NCI-H146 (cell line): ENCODE data around the gene RFC3.
"Not testable (repeated sequence)": the region's sequence is repeated elsewhere in the genome, so short reads cannot be mapped to it uniquely, and the experiment has no call there.

Source experiments
- DNase-seq: peaks from one replicate; lab custom pipeline; 2025; lab: John Stamatoyannopoulos, UW

RFC3 gene

DNA sequence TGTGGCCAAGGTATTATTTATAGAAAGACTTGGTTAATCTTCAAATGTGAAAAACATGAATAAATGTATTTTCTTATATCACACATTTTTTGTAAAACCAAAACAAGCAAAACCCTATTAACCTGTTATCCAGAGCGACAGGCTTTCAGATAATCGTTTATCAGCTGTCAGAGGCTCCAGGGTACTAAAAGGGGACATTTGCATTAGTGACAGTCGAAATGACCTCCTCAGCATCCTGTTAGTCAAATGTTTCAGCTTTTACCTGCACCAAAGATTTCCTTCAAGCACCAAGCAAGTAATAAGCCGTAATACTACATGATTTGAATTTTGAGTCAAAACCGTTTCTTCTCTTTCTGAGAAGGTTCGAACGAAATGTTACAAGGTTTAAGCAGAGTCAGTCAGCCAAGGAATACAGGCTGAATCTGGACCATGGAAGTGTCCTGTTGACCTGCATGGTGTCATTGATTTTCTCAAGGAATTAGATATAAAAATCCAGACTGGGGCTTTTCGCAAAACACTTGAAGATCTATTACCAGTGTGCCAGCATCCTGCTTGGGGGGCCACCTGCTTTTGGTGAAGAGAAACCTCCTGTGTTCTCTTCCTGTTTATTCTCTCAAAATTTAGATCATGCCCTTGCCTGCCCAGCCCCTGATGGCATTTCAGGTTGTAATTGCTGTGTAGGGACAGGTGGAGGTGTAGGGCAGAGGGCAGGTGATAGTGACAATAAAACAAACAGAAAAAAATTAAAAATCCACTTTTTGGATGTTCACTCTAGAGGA lies 11.3 kb upstream of the RFC3 start:
- peak; percentile 29 for DNase-seq

- not testable (repeated sequence) for DNase-seq
Observed at GRCh38 chr13:33812829-33813228, 5.1 kb upstream of the RFC3 start.

DNA sequence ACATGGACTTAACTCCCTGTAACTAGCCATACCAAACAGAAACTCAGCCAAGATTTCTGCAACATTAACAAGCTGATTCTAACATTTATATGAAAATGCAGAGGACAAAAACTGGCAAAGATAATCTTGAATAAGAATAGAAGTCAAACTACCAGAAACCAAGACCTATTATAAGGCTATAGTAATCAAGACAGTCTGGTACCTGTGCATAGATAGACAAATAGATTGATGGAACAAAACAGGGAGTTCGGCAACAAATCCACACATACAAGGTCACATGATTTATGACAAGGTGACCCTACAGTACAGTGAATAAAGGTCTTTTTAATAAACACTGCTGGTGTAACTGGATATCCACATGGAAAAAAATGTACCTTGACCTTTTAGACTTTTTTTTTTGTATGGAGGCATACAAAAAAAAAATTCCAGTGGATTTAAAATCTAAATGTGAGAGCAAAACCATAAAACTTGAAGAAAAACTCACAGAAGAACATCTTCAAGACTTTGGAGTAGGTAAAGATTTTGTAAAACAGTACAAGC lies 2.9 kb upstream of the RFC3 start:
- DNase-seq: peak; percentile 3

GRCh38 chr13:33816912-33817311 lies 1.0 kb upstream of the RFC3 start:
- DNase-seq: no peak

- no peak for DNase-seq
Observed at GRCh38 chr13:33817513-33817900, 442 bp upstream of the RFC3 start.

DNA sequence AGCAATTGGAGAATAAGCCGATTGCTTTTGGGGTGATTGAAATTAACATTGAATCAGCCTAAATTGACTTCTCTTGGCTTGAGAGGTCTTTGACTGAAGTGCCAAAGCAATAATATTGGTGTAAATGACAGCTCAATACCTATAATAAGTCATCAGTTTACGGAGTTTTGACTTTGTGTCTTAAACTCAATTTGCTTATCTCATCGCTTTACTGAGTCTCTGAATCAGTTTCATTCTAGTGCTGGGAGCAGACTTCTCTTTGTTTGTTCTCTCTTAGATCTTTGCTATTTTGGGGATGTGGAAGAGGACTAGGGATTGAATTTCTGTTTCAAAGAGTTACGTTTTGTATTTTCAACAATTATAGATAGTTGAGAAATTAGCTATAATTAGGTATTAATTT lies 7.1 kb downstream of the RFC3 start:
- no peak for DNase-seq

DNA sequence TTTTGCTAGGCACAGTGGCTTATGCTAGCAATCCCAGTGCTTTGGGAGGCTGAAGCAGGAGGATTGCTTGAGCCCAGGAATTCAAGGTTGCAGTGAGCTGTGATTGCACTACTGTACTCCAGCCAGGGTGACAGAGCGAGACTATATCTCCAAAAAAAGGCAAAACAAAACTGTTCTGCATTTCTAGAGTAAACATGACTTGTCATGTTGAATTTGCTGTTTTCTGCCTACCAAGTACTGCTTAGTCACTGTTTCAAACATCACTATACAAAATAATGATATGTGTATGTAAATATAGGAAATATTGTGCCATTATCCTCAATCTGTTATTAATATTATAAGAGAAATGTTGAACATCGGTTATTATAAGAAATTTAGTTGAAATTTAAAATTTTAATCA lies 9.2 kb downstream of the RFC3 start:
- no peak for DNase-seq

DNA sequence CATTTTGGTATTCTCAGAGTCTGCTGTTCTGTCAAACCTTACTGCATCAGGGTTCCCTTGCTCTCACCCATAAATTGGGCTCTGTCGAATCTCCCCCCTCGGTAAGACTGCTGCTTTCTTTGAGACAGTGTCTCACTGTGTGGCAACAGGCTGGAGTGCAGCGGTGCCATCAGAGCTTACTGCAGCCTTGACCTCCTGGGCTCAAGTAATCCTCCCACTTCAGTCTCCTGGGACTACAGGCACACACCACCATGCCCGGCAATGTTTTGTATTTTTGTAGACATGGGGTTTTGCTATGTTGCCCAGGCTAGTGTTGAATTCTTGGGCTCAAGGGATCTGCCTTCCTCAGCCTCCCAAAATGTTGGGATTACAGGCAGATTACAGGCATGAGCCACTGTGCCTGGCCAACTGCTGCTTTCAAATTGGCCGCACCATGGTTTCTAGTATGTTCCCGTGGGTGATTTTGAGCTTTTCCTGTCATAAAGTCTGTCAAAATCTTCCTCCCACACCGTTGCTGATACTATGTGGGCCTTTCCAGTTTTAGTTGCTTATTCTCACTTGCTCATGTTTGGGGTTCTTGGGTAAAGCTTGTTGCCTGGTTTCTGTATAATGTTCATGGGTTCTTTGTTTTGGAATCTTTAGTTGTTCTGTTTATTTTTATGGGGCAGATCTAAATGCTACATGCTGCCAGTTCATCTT lies 10.6 kb downstream of the RFC3 start:
- no peak for DNase-seq

GRCh38 chr13:33832872-33833271 lies 14.9 kb downstream of the RFC3 start:
- no peak for DNase-seq

GRCh38 chr13:33838647-33839046 lies 20.7 kb downstream of the RFC3 start:
- no peak for DNase-seq

DNA sequence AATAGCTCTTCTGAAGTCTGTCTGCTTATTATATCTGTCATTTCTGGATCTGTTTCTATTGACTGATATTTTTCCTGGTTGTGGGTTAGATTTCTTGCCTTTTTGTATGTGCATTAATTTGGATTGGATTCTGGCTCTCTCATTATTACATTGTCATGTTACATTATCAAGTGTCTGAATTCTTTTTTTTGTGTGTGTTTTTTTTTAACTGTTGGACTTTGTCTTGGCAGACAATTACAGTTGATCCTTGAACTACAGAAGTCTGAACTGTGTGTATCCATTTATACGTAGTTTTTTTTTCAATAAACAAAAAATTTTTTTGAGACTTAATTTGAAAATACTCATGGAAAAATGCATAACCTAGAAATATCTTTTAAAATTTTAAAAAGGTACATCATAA lies 22.5 kb downstream of the RFC3 start:
- DNase-seq: no peak

DNA sequence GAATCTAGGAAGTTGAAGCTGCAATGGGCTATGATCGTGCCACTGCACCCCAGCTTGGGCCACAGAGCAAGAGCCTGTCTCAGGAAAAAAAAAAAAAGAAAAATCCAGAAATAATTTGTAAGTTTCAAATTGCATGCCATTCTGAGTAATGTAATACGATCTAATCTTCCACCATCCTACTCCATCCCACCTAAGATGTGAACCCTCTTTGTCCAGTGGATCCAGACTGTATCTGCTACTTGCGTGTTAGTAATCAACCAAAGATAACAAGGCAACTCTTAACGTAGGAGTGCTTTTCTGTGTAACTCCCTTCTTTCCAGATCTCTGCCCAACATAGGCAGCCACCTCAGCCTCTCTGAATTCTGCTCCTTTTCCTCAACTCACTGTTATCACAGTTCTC lies 24.3 kb downstream of the RFC3 start:
- DNase-seq: no peak

GRCh38 chr13:33842986-33843385 lies 25.0 kb downstream of the RFC3 start:
- no peak for DNase-seq

DNA sequence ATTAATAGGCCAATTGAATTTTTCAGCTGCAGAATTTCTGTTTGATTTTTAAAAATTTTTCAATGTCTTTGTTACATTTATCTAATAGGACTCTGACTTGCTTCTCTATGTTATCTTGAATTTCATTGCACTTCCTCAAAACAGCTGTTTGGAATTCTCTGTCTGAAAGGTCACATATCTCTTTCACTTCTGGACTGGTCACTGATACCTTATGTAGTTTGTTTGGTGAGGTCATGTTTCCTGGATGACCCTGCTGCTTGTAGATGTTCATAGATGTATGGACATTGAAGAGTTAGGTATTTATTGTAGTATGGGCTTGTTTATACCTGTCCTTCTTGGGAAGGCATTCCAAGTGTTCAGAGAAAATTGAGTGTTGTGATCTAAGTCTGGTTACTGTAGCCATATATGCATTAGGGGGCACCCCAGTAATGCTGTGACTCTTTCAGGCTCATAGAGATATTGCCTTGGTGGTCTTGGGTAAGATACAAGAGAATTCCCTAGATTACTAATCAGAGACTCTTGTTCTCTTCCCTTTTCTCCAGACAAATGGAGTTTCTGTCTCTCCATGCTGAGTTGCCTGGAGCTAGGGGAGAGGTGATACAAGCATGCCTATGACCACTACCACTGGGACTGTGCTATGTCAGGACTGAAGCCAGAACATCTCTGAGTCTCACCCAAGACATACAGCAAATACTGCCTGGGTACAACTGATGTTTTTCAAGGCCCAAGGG lies 27.8 kb downstream of the RFC3 start:
- no peak for DNase-seq

DNA sequence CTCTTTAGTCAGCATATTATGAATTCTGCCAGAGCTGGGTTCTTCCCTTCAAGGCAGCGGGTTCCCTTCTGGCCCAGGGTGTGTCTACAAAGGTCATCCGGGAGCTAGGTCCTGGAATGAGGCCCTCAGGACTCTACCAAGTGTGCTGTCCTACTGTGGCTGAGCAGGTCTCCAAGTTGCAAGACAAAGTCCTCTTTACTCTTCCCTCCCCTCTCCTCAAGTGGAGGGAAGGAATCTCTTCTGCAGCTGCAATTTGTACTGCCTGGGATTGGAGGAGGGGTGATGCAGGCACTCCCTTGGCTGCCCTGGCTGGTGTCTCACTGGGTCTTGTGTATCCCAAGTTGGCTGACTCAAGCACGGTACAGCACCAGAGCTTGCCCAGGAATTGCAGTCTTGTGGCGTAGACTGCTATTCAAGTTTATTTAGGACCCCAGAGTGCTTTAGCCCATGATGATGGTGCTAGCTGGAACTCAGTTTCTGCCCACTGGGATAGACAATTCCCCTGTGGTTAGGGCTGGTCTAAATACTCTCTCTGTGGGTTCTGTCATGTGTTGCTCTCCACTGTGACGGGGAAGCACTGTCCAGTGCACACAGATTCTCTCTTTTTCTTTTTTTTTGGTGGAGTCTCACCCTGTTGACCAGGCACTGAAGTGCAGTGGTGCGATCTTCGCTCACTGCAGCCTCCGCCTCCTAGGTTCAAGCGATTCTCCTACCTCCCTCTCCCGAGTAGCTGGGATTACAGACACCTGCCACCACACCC lies 28.5 kb downstream of the RFC3 start:
- no peak for DNase-seq

DNA sequence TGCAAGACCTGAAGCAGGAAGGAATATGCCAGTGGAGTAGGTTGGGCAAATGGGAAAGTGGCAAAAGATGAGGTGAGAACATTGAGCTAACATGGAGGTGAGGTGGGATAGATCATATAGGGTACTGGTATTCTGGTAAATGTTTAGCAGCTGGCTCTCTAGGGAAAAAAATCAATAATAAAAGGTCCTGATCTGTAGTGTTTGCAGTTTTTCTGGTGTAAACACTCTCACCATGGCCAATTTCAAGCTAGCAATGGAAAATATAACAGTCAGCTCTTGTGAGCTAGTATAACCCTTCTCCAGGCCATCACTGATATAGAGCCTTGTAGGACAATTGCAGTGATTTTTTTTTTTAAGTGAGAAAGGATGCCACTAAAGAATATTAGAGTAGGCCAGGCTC lies 31.3 kb downstream of the RFC3 start:
- no peak for DNase-seq

DNA sequence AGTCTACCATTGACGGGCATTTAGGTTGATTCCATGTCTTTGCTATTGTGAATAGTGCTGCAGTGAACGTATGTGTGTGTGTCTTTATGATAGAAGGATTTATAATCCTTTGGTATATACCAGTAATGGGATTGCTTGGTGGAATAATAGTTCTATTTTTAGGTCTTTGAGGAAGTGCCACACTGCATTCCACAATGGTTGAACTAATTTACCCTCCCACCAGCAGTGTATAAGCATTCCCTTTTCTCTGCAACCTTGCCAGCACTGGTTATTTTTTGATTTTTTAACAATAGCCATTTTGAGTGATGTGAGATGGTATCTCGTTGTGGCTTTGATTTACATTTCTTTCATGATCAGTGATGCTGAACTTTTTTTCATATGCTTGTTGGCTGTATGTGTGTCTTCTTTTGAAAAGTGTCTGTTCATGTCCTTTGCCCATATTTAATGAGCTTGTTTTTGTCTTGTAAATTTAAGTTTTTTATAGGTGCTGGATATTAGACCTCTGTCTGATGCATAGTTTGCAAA lies 37.5 kb downstream of the RFC3 start:
- DNase-seq: no peak

GRCh38 chr13:33859691-33860303 lies 41.8 kb downstream of the RFC3 start:
- DNase-seq: no peak

GRCh38 chr13:33860526-33860925 lies 42.6 kb downstream of the RFC3 start:
- DNase-seq: no peak

GRCh38 chr13:33862016-33862415 lies 44.1 kb downstream of the RFC3 start:
- no peak for DNase-seq

GRCh38 chr13:33863188-33863789 lies 45.3 kb downstream of the RFC3 start:
- no peak for DNase-seq
